HuH-7 (cell line): ENCODE measurements around the gene TTLL5.

Source experiments
- DNase-seq: peaks from one replicate; pipeline ENCODE4 v3.0.0; 2011; ENCODE audit warnings: low spot score

Gene TTLL5

GRCh38 chr14:75960231-75960630, 299.2 kb downstream of the TTLL5 start:
- no peak for DNase-seq

- DNase-seq = no peak
These were observed 300.6 kb downstream of the TTLL5 start for GRCh38 chr14:75961662-75962061.

- DNase-seq = no peak
These were observed 306.8 kb downstream of the TTLL5 start for GRCh38 chr14:75967866-75968265.

GRCh38 chr14:75968456-75968855, 307.4 kb downstream of the TTLL5 start:
- no peak for DNase-seq

- DNase-seq = no peak
These were observed 308.1 kb downstream of the TTLL5 start for GRCh38 chr14:75969126-75969525.

GRCh38 chr14:75969891-75970290, 308.8 kb downstream of the TTLL5 start:
- DNase-seq = no peak

- DNase-seq = no peak
These were observed 309.9 kb downstream of the TTLL5 start for GRCh38 chr14:75970989-75971388.

GRCh38 chr14:75971509-75971908, 310.5 kb downstream of the TTLL5 start:
- no peak for DNase-seq

- DNase-seq = no peak
These were observed 311.9 kb downstream of the TTLL5 start for GRCh38 chr14:75972801-75973421.

- no peak for DNase-seq
These were observed 316.0 kb downstream of the TTLL5 start for GRCh38 chr14:75976826-75977581.

- no peak for DNase-seq
These were observed 316.5 kb downstream of the TTLL5 start for GRCh38 chr14:75977582-75977943.

GRCh38 chr14:75978249-75978731, 317.2 kb downstream of the TTLL5 start:
- no peak for DNase-seq

- DNase-seq = peak; percentile 62
These were observed 318.1 kb downstream of the TTLL5 start for GRCh38 chr14:75979071-75979571.

- no peak for DNase-seq
These were observed 318.9 kb downstream of the TTLL5 start for GRCh38 chr14:75979648-75980565.

GRCh38 chr14:75980856-75981255, 319.8 kb downstream of the TTLL5 start:
- no peak for DNase-seq

- peak; percentile 64 for DNase-seq
These were observed 320.6 kb downstream of the TTLL5 start, which contains the start of gene TGFB3 for GRCh38 chr14:75981426-75982265. Gene TGFB3, minus strand, starts transcription at chr14:75981995. Its CDS starts 1,102 bp downstream, at chr14:75980893.

GRCh38 chr14:75982266-75983018, 321.4 kb downstream of the TTLL5 start:
- DNase-seq = peak; percentile 80

- no peak for DNase-seq
These were observed 321.9 kb downstream of the TTLL5 start for GRCh38 chr14:75983019-75983358.

GRCh38 chr14:75984674-75985073, 323.6 kb downstream of the TTLL5 start:
- DNase-seq = no peak

- DNase-seq = peak; percentile 69
These were observed 324.8 kb downstream of the TTLL5 start, which contains the start of gene IFT43 for GRCh38 chr14:75985618-75986438. Gene IFT43, plus strand, starts transcription at chr14:75985763. Its CDS starts 24 bp downstream, at chr14:75985787.
